OCI-LY3 (cell line): ENCODE measurements around the gene PKP3.

ENCODE experiments used
- CTCF ChIP-seq: fragments of 200-600, 300-600 bp; sonication (generic); IDR thresholded peaks from 2 replicates; pipeline ENCODE4 v1.5.1; 2014; ENCODE audit warnings: antibody characterized with exemption, low read length, low read depth
- EZH2phosphoT487 ChIP-seq: fragments of 200-600 bp; shearing (Covaris generic); IDR thresholded peaks from 2 replicates; pipeline ENCODE4 v1.6.1; 2018; ENCODE audit warnings: antibody characterized with exemption, mixed run types, low read depth

GRCh38 chr11:362642-363442, 31.2 kb upstream of the PKP3 start:
- no peak for TF ChIP-seq CTCF
- TF ChIP-seq EZH2phosphoT487, result no peak
